ENCODE data around the gene PTPRN2. TPM values are rescaled to one million over a fixed set of nuclear protein-coding genes. Genes with fewer than 3 reads are reported as not detected.
"Not testable (repeated sequence)": the region's sequence is repeated elsewhere in the genome, so short reads cannot be mapped to it uniquely, and the experiment has no call there.

The PTPRN2 gene
- total RNA-seq, 1 experiment from 2014 or later: 0.11 TPM

- no peak for TF ChIP-seq EZH2 (IDR thresholded peaks at IDR 0.05; ENCODE audit: borderline replicate concordance, low read depth, low read length, poor library complexity, severe bottlenecking)
- TF ChIP-seq, protein P1, sequence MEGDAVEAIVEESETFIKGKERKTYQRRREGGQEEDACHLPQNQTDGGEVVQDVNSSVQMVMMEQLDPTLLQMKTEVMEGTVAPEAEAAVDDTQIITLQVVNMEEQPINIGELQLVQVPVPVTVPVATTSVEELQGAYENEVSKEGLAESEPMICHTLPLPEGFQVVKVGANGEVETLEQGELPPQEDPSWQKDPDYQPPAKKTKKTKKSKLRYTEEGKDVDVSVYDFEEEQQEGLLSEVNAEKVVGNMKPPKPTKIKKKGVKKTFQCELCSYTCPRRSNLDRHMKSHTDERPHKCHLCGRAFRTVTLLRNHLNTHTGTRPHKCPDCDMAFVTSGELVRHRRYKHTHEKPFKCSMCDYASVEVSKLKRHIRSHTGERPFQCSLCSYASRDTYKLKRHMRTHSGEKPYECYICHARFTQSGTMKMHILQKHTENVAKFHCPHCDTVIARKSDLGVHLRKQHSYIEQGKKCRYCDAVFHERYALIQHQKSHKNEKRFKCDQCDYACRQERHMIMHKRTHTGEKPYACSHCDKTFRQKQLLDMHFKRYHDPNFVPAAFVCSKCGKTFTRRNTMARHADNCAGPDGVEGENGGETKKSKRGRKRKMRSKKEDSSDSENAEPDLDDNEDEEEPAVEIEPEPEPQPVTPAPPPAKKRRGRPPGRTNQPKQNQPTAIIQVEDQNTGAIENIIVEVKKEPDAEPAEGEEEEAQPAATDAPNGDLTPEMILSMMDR (conservative IDR thresholded peaks at IDR 0.05; ENCODE audit: low read depth, low read length): no peak
- H3K36me3 ChIP-seq (ENCODE audit: insufficient read depth, low read length, poor library complexity, severe bottlenecking): no peaks in the 10 kb centered on the region
- CTCF ChIA-PET: no interaction called here
- H3K9me3 ChIP-seq (ENCODE audit: low read depth, low read length, poor library complexity, severe bottlenecking): no peaks in the 10 kb centered on the region
- intact Hi-C loops (cut with micrococcal nuclease; ENCODE audit: unreplicated experiment): no loop called here
- no peak overlapping the region for H3K4me3 ChIP-seq (ENCODE audit: low read depth, low read length, poor library complexity, severe bottlenecking)
- no peak overlapping the region for H3K27ac ChIP-seq (ENCODE audit: low read depth, low read length, poor library complexity, severe bottlenecking)
- BruUV-seq (replicated peaks): no TSS peak
- POLR2A ChIA-PET (ENCODE audit: low non-redundant PET): no interaction called here
- no peak for DNase-seq (ENCODE audit: low spot score)
- H3K4me1 ChIP-seq (ENCODE audit: insufficient read depth, low read length, poor library complexity, severe bottlenecking): no peaks in the 10 kb centered on the region
- H3K27me3 ChIP-seq (replicated peaks; ENCODE audit: insufficient read depth, low read depth, low read length, poor library complexity): peaks cover 87% of the 10 kb centered on the region
Measured at GRCh38 chr7:157702311-157703023, 885.2 kb downstream of the PTPRN2 start.

DNA sequence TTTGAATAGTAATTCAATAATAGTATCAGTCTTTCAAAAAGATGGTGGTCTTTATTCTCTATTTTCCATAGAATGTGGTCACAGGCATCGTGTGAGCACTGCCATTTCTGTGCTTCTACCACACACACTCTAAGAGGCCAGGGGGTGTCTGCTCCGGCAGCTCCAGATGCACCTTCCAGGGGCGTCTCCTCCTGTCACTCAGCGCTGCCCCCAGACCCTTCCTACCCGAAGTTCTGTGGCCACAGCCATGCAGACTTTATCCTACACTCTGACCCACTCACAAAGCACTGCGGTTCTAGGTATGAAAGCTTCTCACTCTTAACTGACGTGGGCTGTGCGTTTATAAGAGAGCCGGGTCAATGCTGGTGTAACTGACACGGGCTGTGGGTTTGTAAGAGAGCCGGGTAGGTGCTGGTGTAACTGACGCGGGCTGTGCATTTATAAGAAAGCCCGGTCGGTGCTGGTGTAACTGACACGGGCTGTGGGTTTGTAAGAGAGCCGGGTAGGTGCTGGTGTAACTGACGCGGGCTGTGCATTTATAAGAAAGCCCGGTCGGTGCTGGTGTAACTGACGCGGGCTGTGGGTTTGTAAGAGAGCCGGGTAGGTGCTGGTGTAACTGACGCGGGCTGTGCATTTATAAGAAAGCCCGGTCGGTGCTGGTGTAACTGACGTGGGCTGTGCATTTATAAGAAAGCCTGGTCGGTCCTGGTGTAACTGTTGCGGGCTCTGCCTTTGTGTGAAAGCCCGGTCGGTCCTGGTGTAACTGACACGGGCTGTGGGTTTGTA lies 886.0 kb downstream of the PTPRN2 start:
- POLR2A ChIA-PET (ENCODE audit: low non-redundant PET): not testable (repeated sequence)

DNA sequence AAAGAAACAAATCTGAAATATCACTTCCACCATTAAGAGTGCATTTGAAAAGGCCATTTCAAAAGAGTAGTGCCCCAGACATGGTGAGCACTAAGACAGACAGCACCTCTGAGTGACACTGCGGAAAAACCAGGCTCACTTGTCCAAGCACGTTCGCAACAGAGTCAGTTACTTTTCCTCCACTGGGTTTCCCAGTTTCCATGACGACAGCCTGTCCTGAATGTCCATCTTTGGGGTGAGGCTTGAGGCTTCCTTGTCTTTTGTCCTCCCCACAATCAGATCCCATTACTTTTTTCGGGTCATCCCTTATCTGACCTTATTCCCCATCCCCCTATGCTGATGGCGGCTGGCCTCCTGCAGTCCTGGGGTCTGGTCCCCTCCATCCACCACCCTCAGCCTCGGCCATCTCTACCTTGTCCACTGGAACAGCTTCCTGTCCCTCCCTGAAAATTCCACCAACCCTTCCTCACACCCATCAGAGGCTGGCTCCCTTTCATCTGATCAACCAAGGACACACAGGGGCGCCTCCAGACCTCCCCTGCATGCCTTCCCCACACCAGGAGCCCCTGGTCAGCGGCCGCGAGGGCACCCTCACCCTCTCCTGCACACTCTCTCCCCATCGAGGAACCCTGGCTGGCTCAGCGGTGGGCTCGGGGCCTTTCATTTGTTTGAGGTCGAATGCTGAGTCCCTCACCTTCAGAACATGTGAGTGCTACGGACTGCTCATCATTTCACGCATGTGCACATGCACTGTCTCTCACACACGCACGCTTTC lies 887.2 kb downstream of the PTPRN2 start:
- Histone ChIP-seq H3K36me3 (ENCODE audit: insufficient read depth, low read length, poor library complexity, severe bottlenecking) (no peaks in the 10 kb centered on the region), H3K4me1 (ENCODE audit: insufficient read depth, low read length, poor library complexity, severe bottlenecking) (no peaks in the 10 kb centered on the region), H3K27me3 (replicated peaks; ENCODE audit: insufficient read depth, low read depth, low read length, poor library complexity) (peaks cover 70% of the 10 kb centered on the region), H3K4me3 (ENCODE audit: low read depth, low read length, poor library complexity, severe bottlenecking) (no peak overlapping the region), H3K27ac (ENCODE audit: low read depth, low read length, poor library complexity, severe bottlenecking) (no peak overlapping the region), H3K9me3 (ENCODE audit: low read depth, low read length, poor library complexity, severe bottlenecking) (no peaks in the 10 kb centered on the region)
- ChIA-PET POLR2A (ENCODE audit: low non-redundant PET) (no interaction called here), CTCF (no interaction called here)
- no peak for DNase-seq (ENCODE audit: low spot score)
- BruUV-seq (replicated peaks): no TSS peak
- intact Hi-C loops (cut with micrococcal nuclease; ENCODE audit: unreplicated experiment): no loop called here
- no peak for TF ChIP-seq EZH2 (IDR thresholded peaks at IDR 0.05; ENCODE audit: borderline replicate concordance, low read depth, low read length, poor library complexity, severe bottlenecking)
- TF ChIP-seq, protein P1 (conservative IDR thresholded peaks at IDR 0.05; ENCODE audit: low read depth, low read length): no peak

More for the DNA sequence above, 886.0 kb downstream of the PTPRN2 start:
- CTCF ChIA-PET; H3K9me3 ChIP-seq (ENCODE audit: low read depth, low read length, poor library complexity, severe bottlenecking); H3K36me3 ChIP-seq (ENCODE audit: insufficient read depth, low read length, poor library complexity, severe bottlenecking); intact Hi-C loops (cut with micrococcal nuclease; ENCODE audit: unreplicated experiment); H3K4me3 ChIP-seq (ENCODE audit: low read depth, low read length, poor library complexity, severe bottlenecking); H3K27ac ChIP-seq (ENCODE audit: low read depth, low read length, poor library complexity, severe bottlenecking); BruUV-seq (replicated peaks); DNase-seq (ENCODE audit: low spot score); H3K4me1 ChIP-seq (ENCODE audit: insufficient read depth, low read length, poor library complexity, severe bottlenecking): not testable (repeated sequence)
- H3K27me3 ChIP-seq (replicated peaks; ENCODE audit: insufficient read depth, low read depth, low read length, poor library complexity): peaks cover 79% of the 10 kb centered on the region

Measured in A673 (cell line).